VCaP (cell line): ENCODE data around the gene SMG7.

Experiments used
- H3K27ac ChIP-seq: fragments of 450-650 bp; 2 replicates; pipeline ENCODE4 v1.5.1; 2017
- TF ChIP-seq, protein P1 (sequence below): fragments of 450-650 bp; conservative IDR thresholded peaks from 2 replicates; pipeline ENCODE4 v1.5.1; 2017; ENCODE audit warnings: mild to moderate bottlenecking, moderate library complexity

Gene SMG7

DNA sequence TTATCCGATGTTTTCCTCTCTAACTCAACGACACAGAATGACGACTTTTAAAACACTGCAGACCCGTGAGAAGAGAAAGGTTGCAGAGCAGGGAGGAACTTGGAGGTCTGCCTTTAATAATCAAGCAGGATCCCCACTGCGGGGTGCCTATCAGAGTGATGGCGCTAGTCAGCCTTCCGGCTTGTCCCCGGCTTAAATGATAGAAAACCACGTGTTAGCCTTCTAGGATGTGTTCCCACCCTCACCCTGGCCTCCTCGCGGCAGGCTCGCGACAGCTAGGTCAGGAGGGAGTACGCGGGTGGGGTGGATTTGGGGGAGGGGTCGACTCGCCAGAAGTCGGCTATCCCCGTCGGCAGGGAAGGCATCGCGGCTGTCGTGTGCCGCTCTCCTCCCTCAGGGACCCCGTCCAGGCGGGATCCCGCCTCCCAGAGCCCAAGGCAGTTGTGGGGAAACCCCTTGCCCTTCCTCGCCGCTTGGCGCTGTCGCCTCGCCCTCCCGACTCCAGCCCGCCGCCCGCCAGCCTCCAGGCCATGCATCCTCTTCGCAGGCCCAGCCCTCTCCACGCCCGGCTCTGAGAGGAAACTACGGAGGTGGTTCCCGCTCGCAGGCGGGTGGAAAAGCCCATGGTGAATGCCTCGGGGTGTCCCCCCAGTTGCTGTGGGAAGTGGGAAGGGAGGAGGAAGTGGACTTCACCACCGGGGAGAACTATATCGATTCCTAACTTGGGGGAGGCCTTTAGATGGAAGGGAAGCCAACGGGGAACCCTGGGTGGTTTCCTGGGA is 1.1 kb upstream of the SMG7 start:
- H3K27ac ChIP-seq: peak overlapping the region; percentile 93
- TF ChIP-seq, protein P1, sequence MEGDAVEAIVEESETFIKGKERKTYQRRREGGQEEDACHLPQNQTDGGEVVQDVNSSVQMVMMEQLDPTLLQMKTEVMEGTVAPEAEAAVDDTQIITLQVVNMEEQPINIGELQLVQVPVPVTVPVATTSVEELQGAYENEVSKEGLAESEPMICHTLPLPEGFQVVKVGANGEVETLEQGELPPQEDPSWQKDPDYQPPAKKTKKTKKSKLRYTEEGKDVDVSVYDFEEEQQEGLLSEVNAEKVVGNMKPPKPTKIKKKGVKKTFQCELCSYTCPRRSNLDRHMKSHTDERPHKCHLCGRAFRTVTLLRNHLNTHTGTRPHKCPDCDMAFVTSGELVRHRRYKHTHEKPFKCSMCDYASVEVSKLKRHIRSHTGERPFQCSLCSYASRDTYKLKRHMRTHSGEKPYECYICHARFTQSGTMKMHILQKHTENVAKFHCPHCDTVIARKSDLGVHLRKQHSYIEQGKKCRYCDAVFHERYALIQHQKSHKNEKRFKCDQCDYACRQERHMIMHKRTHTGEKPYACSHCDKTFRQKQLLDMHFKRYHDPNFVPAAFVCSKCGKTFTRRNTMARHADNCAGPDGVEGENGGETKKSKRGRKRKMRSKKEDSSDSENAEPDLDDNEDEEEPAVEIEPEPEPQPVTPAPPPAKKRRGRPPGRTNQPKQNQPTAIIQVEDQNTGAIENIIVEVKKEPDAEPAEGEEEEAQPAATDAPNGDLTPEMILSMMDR: peak; percentile 9; the same call in 1 of the 2 replicates

DNA sequence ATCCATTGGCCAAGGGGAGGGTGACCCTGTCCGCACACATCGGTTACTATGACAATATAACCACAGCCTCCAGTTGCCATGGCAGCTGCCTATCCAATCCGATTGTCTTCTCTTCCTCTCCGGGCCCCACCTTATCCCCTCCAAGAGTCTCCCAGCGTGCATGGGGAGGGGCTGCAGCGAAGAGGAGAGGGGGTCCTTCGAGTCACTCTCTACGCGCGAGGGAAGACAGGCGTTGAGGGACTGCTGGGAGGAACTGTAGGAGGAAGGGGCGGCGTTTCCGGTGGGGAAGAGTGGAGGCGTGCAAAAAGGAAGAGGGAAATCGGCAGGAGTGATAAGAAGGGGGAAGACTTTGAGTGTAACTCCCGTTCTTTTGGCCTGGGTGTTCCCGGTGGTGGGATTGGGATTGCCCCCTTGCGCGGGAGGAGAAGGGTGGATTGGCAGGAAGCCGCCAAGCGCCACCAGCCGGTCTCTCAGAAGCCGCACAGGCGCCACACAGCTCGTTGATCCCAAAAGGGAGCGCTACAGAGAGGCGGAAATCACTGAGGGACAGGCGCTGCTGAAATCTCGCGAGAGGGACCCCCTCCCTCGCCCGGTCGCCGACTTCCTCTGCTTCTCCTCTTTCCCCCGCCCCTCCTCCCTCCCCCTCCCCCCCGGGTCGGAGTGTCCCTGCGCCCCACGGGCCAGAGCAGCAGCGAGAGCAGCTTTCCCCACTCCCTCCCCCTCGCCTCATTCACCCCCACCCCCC is 384 bp upstream of the SMG7 start:
- peak overlapping the region; percentile 93 for H3K27ac ChIP-seq
- TF ChIP-seq, protein P1: no peak

DNA sequence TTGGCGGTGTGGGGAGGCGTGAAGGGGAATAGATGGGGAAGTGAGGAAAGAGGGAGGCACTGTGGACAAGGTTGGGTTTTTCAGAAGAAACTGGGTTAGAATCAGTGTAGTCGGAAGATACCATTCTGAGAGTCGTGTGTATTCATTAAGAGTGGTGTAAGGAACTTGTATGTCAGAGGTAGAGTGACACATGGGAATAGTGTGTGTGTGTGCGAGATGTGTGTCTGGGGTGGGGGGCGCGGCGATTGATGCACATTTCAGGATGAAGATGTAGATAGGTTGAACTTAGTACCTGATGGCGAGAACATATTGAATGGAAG is 878 bp downstream of the SMG7 start:
- TF ChIP-seq, protein P1: no peak

DNA sequence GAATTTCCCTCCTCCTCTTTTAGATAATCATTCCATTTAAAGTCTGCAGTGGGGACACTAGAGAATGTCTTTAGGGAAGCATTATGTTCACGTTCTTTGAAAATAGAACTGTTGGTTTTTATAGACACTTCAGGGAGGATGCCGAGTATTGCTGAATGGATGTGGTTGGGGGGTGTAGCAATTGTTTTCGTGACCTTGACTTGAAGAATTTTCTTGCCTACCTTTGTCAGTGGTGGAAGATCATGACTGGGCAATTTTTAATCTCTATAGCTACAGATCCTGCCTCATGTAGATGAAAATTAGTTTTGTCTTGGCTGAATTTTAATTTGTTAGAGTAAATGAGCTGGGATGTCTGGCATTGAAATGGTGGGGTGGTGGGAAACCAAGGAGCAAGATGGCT is 3.8 kb downstream of the SMG7 start:
- H3K27ac ChIP-seq: no peak overlapping the region
- TF ChIP-seq, protein P1: no peak

More for the DNA sequence above, 878 bp downstream of the SMG7 start:
- H3K27ac ChIP-seq: peak overlapping the region; percentile 93

DNA sequence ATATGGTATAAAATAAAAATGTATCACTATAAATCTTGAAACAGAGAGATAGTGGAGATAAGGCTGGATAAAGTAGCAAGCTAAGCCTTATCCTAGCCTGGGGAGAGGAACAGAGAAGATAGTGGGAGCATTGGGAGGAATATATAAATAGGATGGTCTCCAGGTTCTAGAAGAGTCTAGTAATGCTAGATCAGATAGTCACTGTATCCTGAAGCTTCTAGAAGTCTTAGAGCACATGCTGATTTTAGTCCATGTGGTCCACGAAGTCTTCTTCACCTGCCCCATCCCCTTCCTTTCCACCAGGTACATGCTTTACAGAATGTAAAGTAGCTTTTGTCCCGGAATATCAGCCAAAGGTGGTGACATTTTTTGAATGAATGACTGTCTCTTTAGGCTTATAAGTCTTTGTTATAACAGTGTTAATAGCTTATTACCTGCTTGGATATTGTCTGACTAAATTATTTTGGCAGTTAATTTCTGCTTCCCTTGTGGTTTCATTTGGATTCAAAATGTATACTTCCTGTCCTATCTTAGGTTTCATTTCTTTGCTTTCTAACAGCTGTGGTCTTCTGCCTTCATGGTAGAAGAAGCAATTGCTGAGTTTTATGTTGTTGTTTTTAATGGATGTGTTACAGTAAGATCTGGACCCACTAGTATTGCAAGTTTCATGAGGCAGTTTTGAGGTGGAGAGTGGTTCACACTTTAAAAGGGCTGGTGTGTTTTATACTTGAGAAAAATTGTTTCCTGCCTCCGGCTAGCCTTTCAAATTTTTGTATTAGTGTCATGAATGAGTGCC is 5.9 kb downstream of the SMG7 start:
- H3K27ac ChIP-seq: no peak overlapping the region
- TF ChIP-seq, protein P1: no peak

DNA sequence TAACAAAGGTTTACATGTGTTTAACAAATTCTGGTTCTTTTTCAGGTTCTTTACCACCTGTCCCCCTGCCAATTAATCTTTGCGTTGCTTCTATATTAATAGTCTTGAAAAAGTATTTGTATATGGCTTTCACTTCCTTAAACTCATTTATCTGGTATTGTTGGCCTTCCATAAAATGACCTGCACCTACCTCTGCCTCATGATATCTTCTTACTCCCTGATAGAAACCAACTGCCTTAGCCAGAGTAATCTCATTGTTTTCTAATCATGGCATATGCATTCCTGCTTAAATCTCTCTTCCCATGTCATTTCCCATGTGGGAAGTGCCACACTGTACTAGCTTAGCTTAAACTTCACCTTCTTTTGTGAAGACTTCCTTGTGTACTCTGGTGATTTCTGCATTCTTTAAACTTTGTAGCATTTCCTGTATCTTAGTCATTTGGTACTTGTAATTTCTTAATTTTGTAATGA is 8.7 kb downstream of the SMG7 start:
- no peak overlapping the region for H3K27ac ChIP-seq
- TF ChIP-seq, protein P1: no peak

DNA sequence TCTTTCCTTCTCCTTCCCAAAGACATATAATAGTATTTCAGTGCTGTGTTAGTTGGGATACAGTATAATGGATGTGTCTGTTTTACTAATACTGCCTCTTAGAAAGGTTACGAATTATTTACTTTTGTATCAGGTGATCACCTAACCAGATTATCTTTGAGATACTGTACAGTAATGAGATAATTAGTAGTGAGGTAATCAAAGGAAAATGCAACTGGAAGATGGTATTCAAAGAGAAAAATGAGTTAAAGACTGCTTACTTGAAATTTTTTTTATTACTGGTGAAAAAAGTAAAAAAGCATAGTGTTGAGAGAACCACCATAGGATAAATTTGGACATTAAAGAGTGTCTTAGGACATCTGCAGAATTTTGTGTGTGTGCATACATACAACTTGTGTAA is 10.9 kb downstream of the SMG7 start:
- TF ChIP-seq, protein P1: no peak
- no peak overlapping the region for H3K27ac ChIP-seq
